PC-3 (cell line): Measurements from ENCODE around the gene TRIP12. TPM values are rescaled to one million over a fixed set of nuclear protein-coding genes. Genes with fewer than 3 reads are reported as not detected.

Source experiments
- ATAC-seq: fragments of 200-7000 bp; cut with Tn5 transposase; 2 replicates; pipeline ENCODE4 v1.9.1; 2020; ENCODE audit warnings: mild to moderate bottlenecking, moderate library complexity
- BruUV-seq: library from RNA; stranded (reverse); fragments of 400-500 nt; replicated peaks from 2 replicates; lab custom pipeline; 2021; lab: Mats Ljungman, UMichigan
- CTCF ChIA-PET: fragments of 300-600 bp; sonication (Branson Sonifier 250); formaldehyde crosslinking; loops from one replicate; lab custom pipeline; 2022; ENCODE audit warnings: antibody characterized with exemption; lab: Charles Lee
- POLR2A ChIA-PET: fragments of 300-600 bp; sonication (Branson Sonifier 250); formaldehyde crosslinking; loops from one replicate; lab custom pipeline; 2022; ENCODE audit warnings: antibody characterized with exemption; ENCODE audit not compliant: unreplicated experiment; lab: Charles Lee
- DNase-seq: peaks from one replicate; pipeline ENCODE4 v3.0.0-alpha.2; 2015
- H2AFZ ChIP-seq: fragments of 300-600 bp; sonication (generic); 2 replicates; pipeline ENCODE4 v1.6.0; 2016; ENCODE audit warnings: antibody characterized with exemption, low read length
- H3F3A ChIP-seq: fragments of 300-600 bp; sonication (generic); one replicate; pipeline ENCODE4 v1.6.0; 2017; ENCODE audit warnings: antibody characterized with exemption, low read length, control low read depth, mild to moderate bottlenecking; ENCODE audit not compliant: unreplicated experiment
- H3K27ac ChIP-seq: fragments of 300-600 bp; sonication (generic); 2 replicates; pipeline ENCODE4 v1.5.1; 2016; ENCODE audit warnings: mild to moderate bottlenecking, low read length
- H3K27me3 ChIP-seq: fragments of 300-600 bp; sonication (generic); 2 replicates; pipeline ENCODE4 v1.6.1; 2016; ENCODE audit warnings: low read length, mixed read lengths
- H3K36me3 ChIP-seq: fragments of 300-600 bp; sonication (generic); 2 replicates; pipeline ENCODE4 v1.6.1; 2016; ENCODE audit warnings: low read depth, mixed run types, low read length, mixed read lengths
- H3K4me1 ChIP-seq: fragments of 300-600 bp; sonication (generic); 2 replicates; pipeline ENCODE4 v1.5.1; 2016; ENCODE audit warnings: low read length; ENCODE audit not compliant: insufficient read depth
- H3K4me2 ChIP-seq: fragments of 300-600 bp; sonication (generic); 2 replicates; pipeline ENCODE4 v1.6.0; 2016; ENCODE audit warnings: low read length
- H3K4me3 ChIP-seq: fragments of 300-600 bp; sonication (generic); 2 replicates; pipeline ENCODE4 v1.5.1; 2016; ENCODE audit warnings: mild to moderate bottlenecking, low read length, mixed read lengths
- H3K79me2 ChIP-seq: fragments of 300-600 bp; sonication (generic); 2 replicates; pipeline ENCODE4 v1.6.1; 2017; ENCODE audit warnings: low read length, mixed read lengths
- H3K9ac ChIP-seq: fragments of 300-600 bp; sonication (generic); 2 replicates; pipeline ENCODE4 v1.6.0; 2016; ENCODE audit warnings: mild to moderate bottlenecking, low read length
- H3K9me2 ChIP-seq: fragments of 300-600 bp; sonication (generic); replicated peaks from 2 replicates; pipeline ENCODE4 v1.6.1; 2016; ENCODE audit warnings: mixed run types, low read length, mixed read lengths
- H3K9me3 ChIP-seq: fragments of 300-600 bp; sonication (generic); 2 replicates; pipeline ENCODE4 v1.6.1; 2016; ENCODE audit warnings: low read length, mixed read lengths
- H4K20me1 ChIP-seq: fragments of 300-600 bp; sonication (generic); 2 replicates; pipeline ENCODE4 v1.6.1; 2016; ENCODE audit warnings: low read length, mixed read lengths
- EZH2 ChIP-seq: fragments of 300-600 bp; sonication (generic); IDR thresholded peaks from one replicate; pipeline ENCODE4 v1.6.1; 2017; ENCODE audit warnings: antibody characterized with exemption, mild to moderate bottlenecking, low read length; ENCODE audit not compliant: unreplicated experiment
- EZH2phosphoT487 ChIP-seq: fragments of 300-600 bp; sonication (generic); IDR thresholded peaks from 2 replicates; pipeline ENCODE4 v1.6.1; 2018; ENCODE audit warnings: mild to moderate bottlenecking, antibody characterized with exemption, low read length, borderline replicate concordance
- intact Hi-C: fragments of 100-400 bp; cut with micrococcal nuclease; formaldehyde crosslinking; loops from 2 replicates; pipeline ENCODE4 v1.9.0; 2023
- total RNA-seq: library from RNA; depleted of rRNA; stranded (reverse); fragments of >200 nt; gene quantifications from 2 replicates; pipeline ENCODE4 v1.2.3, GENCODE V29; 2014
- TF ChIP-seq, protein P1 (sequence below): fragments of 300-600 bp; sonication (generic); conservative IDR thresholded peaks from 2 replicates; pipeline ENCODE4 v1.5.1; 2017; ENCODE audit warnings: antibody characterized with exemption, low read depth, mild to moderate bottlenecking, low read length

TRIP12 gene
- total RNA-seq, 1 experiment from 2014 or later, result 113 TPM

- TF ChIP-seq, protein P1, sequence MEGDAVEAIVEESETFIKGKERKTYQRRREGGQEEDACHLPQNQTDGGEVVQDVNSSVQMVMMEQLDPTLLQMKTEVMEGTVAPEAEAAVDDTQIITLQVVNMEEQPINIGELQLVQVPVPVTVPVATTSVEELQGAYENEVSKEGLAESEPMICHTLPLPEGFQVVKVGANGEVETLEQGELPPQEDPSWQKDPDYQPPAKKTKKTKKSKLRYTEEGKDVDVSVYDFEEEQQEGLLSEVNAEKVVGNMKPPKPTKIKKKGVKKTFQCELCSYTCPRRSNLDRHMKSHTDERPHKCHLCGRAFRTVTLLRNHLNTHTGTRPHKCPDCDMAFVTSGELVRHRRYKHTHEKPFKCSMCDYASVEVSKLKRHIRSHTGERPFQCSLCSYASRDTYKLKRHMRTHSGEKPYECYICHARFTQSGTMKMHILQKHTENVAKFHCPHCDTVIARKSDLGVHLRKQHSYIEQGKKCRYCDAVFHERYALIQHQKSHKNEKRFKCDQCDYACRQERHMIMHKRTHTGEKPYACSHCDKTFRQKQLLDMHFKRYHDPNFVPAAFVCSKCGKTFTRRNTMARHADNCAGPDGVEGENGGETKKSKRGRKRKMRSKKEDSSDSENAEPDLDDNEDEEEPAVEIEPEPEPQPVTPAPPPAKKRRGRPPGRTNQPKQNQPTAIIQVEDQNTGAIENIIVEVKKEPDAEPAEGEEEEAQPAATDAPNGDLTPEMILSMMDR, result no peak
- TF ChIP-seq EZH2phosphoT487 (no peak), EZH2 (no peak)
- H3K4me1 ChIP-seq, result no peaks in the 10 kb centered on the region
- DNase-seq (no peak), ATAC-seq (no peak)
- H3F3A ChIP-seq, result no peaks in the 10 kb centered on the region
- H3K9ac ChIP-seq, result no peak overlapping the region
- POLR2A ChIA-PET, result no interaction called here
- intact Hi-C loops, result no loop called here
- H3K36me3 ChIP-seq, result no peaks in the 10 kb centered on the region
- CTCF ChIA-PET, result no interaction called here
- H3K27me3 ChIP-seq, result no peaks in the 10 kb centered on the region
- H3K9me3 ChIP-seq, result no peaks in the 10 kb centered on the region
- H3K79me2 ChIP-seq, result no peaks in the 10 kb centered on the region
- no peak overlapping the region for H3K27ac ChIP-seq
- H4K20me1 ChIP-seq, result no peaks in the 10 kb centered on the region
- no peak overlapping the region for H3K4me3 ChIP-seq
- H3K9me2 ChIP-seq, result no peaks in the 10 kb centered on the region
- no peak overlapping the region for H3K4me2 ChIP-seq
- no peak overlapping the region for H2AFZ ChIP-seq
- no TSS peak for BruUV-seq
Measured at GRCh38 chr2:229956491-229956890, 34.7 kb upstream of the TRIP12 start.

DNA sequence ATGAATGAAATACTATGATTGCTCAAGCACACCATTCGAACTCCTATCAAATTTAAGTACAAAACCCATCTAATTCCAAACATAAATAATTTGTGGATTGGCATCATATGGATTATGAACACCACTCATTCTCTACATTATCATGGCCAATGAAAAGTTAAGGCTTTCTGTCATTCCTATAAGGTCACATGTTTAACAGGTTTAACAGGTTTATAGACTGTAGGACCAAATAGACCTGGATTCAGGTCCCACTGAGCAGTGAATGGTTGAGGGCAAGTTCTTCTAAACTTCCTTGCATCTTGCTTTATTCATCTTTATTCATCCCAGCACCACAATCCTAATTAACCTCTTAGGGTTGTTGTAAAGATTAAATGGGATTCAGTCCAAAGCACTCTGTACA is 33.9 kb upstream of the TRIP12 start:
- DNase-seq (peak; percentile 48), ATAC-seq (no peak)
- Histone ChIP-seq H3K79me2 (no peaks in the 10 kb centered on the region), H4K20me1 (no peaks in the 10 kb centered on the region), H3K27ac (no peak overlapping the region), H3K4me1 (no peaks in the 10 kb centered on the region), H2AFZ (no peak overlapping the region), H3K27me3 (no peaks in the 10 kb centered on the region), H3K9me2 (no peaks in the 10 kb centered on the region), H3F3A (no peaks in the 10 kb centered on the region), H3K9me3 (no peaks in the 10 kb centered on the region), H3K4me2 (no peak overlapping the region), H3K4me3 (no peak overlapping the region), H3K9ac (no peak overlapping the region), H3K36me3 (no peaks in the 10 kb centered on the region)
- intact Hi-C loops, result no loop called here
- CTCF ChIA-PET, result no interaction called here
- POLR2A ChIA-PET, result no interaction called here
- BruUV-seq, result no TSS peak
- TF ChIP-seq, protein P1, result no peak
- no peak for TF ChIP-seq EZH2
- no peak for TF ChIP-seq EZH2phosphoT487

DNA sequence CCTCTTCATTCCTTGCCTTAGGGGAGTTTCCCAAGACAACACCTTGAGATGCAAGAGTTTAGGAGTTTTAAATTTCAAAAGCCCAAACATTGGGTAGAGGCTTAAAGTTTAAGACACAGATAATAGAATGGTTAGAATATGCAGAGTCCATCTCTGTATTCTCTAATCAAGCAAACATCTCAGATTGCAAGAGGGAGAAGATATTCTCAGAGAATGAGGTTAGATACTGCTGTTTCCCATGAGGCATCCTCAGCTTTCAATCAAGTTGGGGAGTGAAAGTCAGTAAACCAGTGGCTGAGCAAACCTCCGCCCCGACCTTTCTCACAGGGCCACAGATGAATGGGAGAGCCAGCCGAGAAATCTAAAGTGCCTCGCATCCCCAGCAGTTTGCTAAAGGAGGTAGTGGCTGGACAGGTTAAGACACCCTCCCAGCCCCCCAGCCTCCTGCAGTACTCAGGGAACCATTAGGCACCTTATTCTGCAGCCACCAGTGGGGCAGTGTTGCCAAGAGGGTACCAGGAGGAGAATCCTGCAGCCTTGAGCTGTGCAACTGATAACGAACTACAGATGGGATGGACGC is 30.5 kb upstream of the TRIP12 start:
- no peak overlapping the region for H3K27ac ChIP-seq
- ChIA-PET CTCF (no interaction called here), POLR2A (no interaction called here)
- BruUV-seq, result no TSS peak
- no peaks in the 10 kb centered on the region for H3K79me2 ChIP-seq
- H3K27me3 ChIP-seq, result no peaks in the 10 kb centered on the region
- H3K36me3 ChIP-seq, result no peaks in the 10 kb centered on the region
- no peak for ATAC-seq
- H3K4me2 ChIP-seq, result no peak overlapping the region
- H3K9me3 ChIP-seq, result no peaks in the 10 kb centered on the region
- no peak for DNase-seq
- H3K9me2 ChIP-seq, result no peaks in the 10 kb centered on the region
- TF ChIP-seq, protein P1, result no peak
- TF ChIP-seq EZH2phosphoT487 (no peak), EZH2 (no peak)
- H3K4me3 ChIP-seq, result no peak overlapping the region
- no peaks in the 10 kb centered on the region for H4K20me1 ChIP-seq
- H3K9ac ChIP-seq, result no peak overlapping the region
- intact Hi-C loops, result no loop called here
- H2AFZ ChIP-seq, result no peak overlapping the region
- no peaks in the 10 kb centered on the region for H3F3A ChIP-seq
- no peaks in the 10 kb centered on the region for H3K4me1 ChIP-seq
